Activated CD8-positive, alpha-beta memory T cell treated with anti-CD3 and anti-CD28 coated beads, Interleukin-2, amount 10 ng/mL, durations not matched to agents 7 days and 5 days (primary cell): ENCODE data around the gene UBASH3A. TPM values are rescaled to one million over a fixed set of nuclear protein-coding genes. Genes with fewer than 3 reads are reported as not detected.

Source experiments
- ATAC-seq: fragments of 150-1000 bp; cut with Tn5 transposase; one replicate; pipeline ENCODE4 v1.10.0; 2021; ENCODE audit warnings: moderate library complexity
- CTCF ChIA-PET: fragments of 350-600 bp; sonication (Branson Sonifier 250); formaldehyde crosslinking; loops from one replicate; lab custom pipeline; 2021; ENCODE audit warnings: antibody characterized with exemption; lab: Charles Lee
- DNase-seq: peaks from one replicate; pipeline ENCODE4 v3.0.0-alpha.2; 2020
- H3K27ac Mint-ChIP-seq: one replicate; pipeline ENCODE4 v1.8.0; 2021; ENCODE audit warnings: mild to moderate bottlenecking, mixed read lengths
- H3K27me3 Mint-ChIP-seq: one replicate; pipeline ENCODE4 v1.8.0; 2021; ENCODE audit warnings: mixed read lengths
- H3K36me3 Mint-ChIP-seq: one replicate; pipeline ENCODE4 v1.8.0; 2021; ENCODE audit warnings: mild to moderate bottlenecking, mixed read lengths
- H3K4me1 Mint-ChIP-seq: one replicate; pipeline ENCODE4 v1.8.0; 2021; ENCODE audit warnings: mixed read lengths
- H3K4me3 Mint-ChIP-seq: one replicate; pipeline ENCODE4 v1.8.0; 2021; ENCODE audit warnings: mild to moderate bottlenecking, moderate library complexity, mixed read lengths
- H3K9me3 Mint-ChIP-seq: one replicate; pipeline ENCODE4 v1.8.0; 2022; ENCODE audit warnings: low read depth, mixed read lengths
- total RNA-seq, 2 experiments: library from RNA; stranded (reverse); gene quantifications; one replicate each; pipeline ENCODE4 v1.2.3, GENCODE V29; 2021

UBASH3A gene
- total RNA-seq, 2 experiments from 2014 or later, result 75.3 to 89.5 TPM

GRCh38 chr21:42377211-42377950 lies 26.3 kb upstream of the UBASH3A start:
- Mint-ChIP-seq H3K4me1 (peaks cover 26% of the 10 kb centered on the region), H3K36me3 (peaks cover 10% of the 10 kb centered on the region), H3K27ac (no peak overlapping the region), H3K27me3 (no peaks in the 10 kb centered on the region), H3K4me3 (no peak overlapping the region), H3K9me3 (peaks cover 9% of the 10 kb centered on the region)
- CTCF ChIA-PET, result interaction anchor here (0.9 kb wide), 1 partner anchor 119 kb away, joined by 4 read pairs; no protein-coding TSS in a partner anchor
- no peak for DNase-seq
- no peak for ATAC-seq

DNA sequence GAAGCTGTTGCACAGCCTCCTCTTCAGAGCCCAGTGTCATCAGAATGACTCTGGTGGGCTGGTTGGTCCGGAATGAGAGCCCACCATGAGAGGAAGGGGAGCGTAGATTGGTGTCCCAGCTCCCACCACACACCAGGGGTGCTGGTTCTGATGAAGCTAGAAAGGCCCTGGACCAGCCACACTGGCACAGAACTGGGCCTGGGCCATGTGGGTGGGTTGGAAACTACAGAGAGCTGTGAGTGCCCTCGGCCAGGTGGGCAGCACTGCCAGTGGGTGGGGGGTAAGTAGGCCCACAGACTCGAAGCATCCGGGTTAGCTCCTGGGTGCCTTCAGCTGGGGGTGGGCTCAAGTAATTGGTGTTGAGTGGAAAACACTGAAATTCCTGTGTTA lies 25.8 kb upstream of the UBASH3A start:
- DNase-seq (no peak), ATAC-seq (no peak)
- Mint-ChIP-seq H3K27me3 (no peaks in the 10 kb centered on the region), H3K4me1 (peaks cover 24% of the 10 kb centered on the region), H3K9me3 (peaks cover 13% of the 10 kb centered on the region), H3K27ac (no peak overlapping the region), H3K4me3 (no peak overlapping the region), H3K36me3 (peaks cover 16% of the 10 kb centered on the region)
- CTCF ChIA-PET, result interaction anchor here (0.9 kb wide), 1 partner anchor 119 kb away, joined by 4 read pairs; no protein-coding TSS in a partner anchor

- peaks cover 20% of the 10 kb centered on the region for H3K36me3 Mint-ChIP-seq
- no peak for DNase-seq
Measured at GRCh38 chr21:42378418-42378817, 25.3 kb upstream of the UBASH3A start.

GRCh38 chr21:42379426-42380215 lies 24.1 kb upstream of the UBASH3A start:
- ATAC-seq (no peak), DNase-seq (no peak)
- CTCF ChIA-PET, result interaction anchor here (1.1 to 3.5 kb wide), 4 partner anchors 17 to 127 kb away, joined by 3 to 20 read pairs (median 8); partner anchors contain the start of gene TMPRSS3
- peaks cover 15% of the 10 kb centered on the region for H3K4me1 Mint-ChIP-seq
- no peak overlapping the region for H3K4me3 Mint-ChIP-seq
- peaks cover 13% of the 10 kb centered on the region for H3K9me3 Mint-ChIP-seq
- H3K27ac Mint-ChIP-seq, result no peak overlapping the region
- no peaks in the 10 kb centered on the region for H3K27me3 Mint-ChIP-seq
- peaks cover 24% of the 10 kb centered on the region for H3K36me3 Mint-ChIP-seq

More at GRCh38 chr21:42378418-42378817, 25.3 kb upstream of the UBASH3A start:
- H3K27ac Mint-ChIP-seq, result no peak overlapping the region
- H3K27me3 Mint-ChIP-seq, result no peaks in the 10 kb centered on the region
- no peak for ATAC-seq
- H3K4me1 Mint-ChIP-seq, result peaks cover 20% of the 10 kb centered on the region
- H3K9me3 Mint-ChIP-seq, result peaks cover 13% of the 10 kb centered on the region
- no peak overlapping the region for H3K4me3 Mint-ChIP-seq
- CTCF ChIA-PET, result no interaction called here

DNA sequence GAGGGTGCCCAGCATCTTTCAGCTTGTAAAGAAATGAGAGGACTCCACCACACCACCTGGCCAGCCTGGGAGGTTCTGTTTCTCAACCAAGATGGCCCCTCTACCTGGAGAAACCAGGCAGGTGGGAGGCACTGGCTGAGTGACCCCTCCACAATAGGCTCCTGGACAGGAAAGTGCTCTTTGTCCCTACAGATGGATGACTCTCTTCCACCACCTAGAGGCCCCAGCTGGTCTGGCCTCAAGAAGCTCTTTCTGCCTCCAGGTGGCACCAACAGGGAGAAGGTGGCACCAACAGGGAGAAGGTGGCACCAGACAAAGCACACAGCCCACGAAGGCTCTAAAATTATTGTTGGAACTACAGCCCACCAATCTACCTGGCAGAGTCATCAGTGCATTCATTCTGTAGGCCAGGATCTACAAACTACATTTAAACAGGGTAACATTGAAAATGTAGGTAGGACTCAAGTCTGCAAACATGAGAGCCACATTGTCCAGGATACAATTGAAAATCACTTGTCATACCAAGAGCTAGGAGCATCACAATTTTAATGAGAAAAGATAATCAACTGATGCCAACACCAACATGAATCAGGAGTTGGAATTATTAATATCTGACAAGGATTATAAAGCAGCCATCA lies 22.2 kb upstream of the UBASH3A start:
- H3K27ac Mint-ChIP-seq, result no peak overlapping the region
- DNase-seq, result peak; percentile 71
- H3K4me1 Mint-ChIP-seq, result peaks cover 15% of the 10 kb centered on the region
- H3K27me3 Mint-ChIP-seq, result no peaks in the 10 kb centered on the region
- no peak overlapping the region for H3K4me3 Mint-ChIP-seq
- peaks cover 13% of the 10 kb centered on the region for H3K9me3 Mint-ChIP-seq
- peaks cover 33% of the 10 kb centered on the region for H3K36me3 Mint-ChIP-seq
- ATAC-seq, result peak; percentile 77
- CTCF ChIA-PET, result interaction anchor here (0.7 to 3.5 kb wide), 26 partner anchors 10 to 236 kb away, joined by 3 to 28 read pairs (median 5); partner anchors contain the start of genes TFF1 and UBASH3A

- H3K27ac Mint-ChIP-seq, result no peak overlapping the region
- peaks cover 13% of the 10 kb centered on the region for H3K9me3 Mint-ChIP-seq
- no peak overlapping the region for H3K4me3 Mint-ChIP-seq
- no peaks in the 10 kb centered on the region for H3K27me3 Mint-ChIP-seq
- CTCF ChIA-PET, result interaction anchor here (1.9 to 3.5 kb wide), 7 partner anchors 11 to 238 kb away, joined by 5 to 28 read pairs (median 11); partner anchors contain the start of gene UBASH3A
- H3K36me3 Mint-ChIP-seq, result peaks cover 41% of the 10 kb centered on the region
- no peak for ATAC-seq
- DNase-seq, result no peak
- peaks cover 21% of the 10 kb centered on the region for H3K4me1 Mint-ChIP-seq
Measured at GRCh38 chr21:42382915-42383314, 20.8 kb upstream of the UBASH3A start.

- no peak for DNase-seq
- peaks cover 21% of the 10 kb centered on the region for H3K4me1 Mint-ChIP-seq
- peaks cover 13% of the 10 kb centered on the region for H3K9me3 Mint-ChIP-seq
- no peak overlapping the region for H3K4me3 Mint-ChIP-seq
- H3K27ac Mint-ChIP-seq, result no peak overlapping the region
- peaks cover 42% of the 10 kb centered on the region for H3K36me3 Mint-ChIP-seq
- CTCF ChIA-PET, result interaction anchor here (1.9 to 3.5 kb wide), 3 partner anchors 12 to 67 kb away, joined by 5 to 28 read pairs (median 20); partner anchors contain the start of gene UBASH3A
- no peaks in the 10 kb centered on the region for H3K27me3 Mint-ChIP-seq
- no peak for ATAC-seq
Measured at GRCh38 chr21:42383331-42383730, 20.4 kb upstream of the UBASH3A start.

- no peak for ATAC-seq
- Mint-ChIP-seq H3K27me3 (no peaks in the 10 kb centered on the region), H3K4me1 (peaks cover 28% of the 10 kb centered on the region), H3K36me3 (peaks cover 48% of the 10 kb centered on the region), H3K4me3 (no peak overlapping the region), H3K27ac (no peak overlapping the region), H3K9me3 (peaks cover 13% of the 10 kb centered on the region)
- DNase-seq, result no peak
- CTCF ChIA-PET, result no interaction called here
Measured at GRCh38 chr21:42384156-42384945, 19.4 kb upstream of the UBASH3A start.

DNA sequence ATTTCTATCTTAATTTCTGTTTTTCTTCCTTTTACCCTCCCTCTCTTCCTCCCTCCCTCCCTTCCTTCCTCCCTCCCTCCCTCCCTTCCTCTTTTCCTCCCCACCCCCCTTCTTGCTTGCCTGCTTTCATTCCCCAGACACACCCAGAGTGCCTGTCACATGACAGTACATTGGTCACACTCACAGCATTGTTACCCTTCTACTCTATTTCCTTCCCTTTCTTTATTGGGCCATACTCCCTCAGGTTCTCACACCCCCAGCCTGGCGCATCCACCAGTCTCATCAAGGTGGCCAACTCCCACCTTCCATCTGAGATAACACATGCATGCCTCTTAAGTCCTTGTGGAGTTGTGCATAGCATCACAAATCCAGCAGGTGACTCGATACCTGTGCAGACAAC lies 18.7 kb upstream of the UBASH3A start:
- Mint-ChIP-seq H3K27ac (no peak overlapping the region), H3K9me3 (peaks cover 13% of the 10 kb centered on the region), H3K4me3 (no peak overlapping the region), H3K36me3 (peaks cover 50% of the 10 kb centered on the region), H3K4me1 (peaks cover 35% of the 10 kb centered on the region), H3K27me3 (no peaks in the 10 kb centered on the region)
- CTCF ChIA-PET, result no interaction called here
- DNase-seq, result no peak
- no peak for ATAC-seq

- Mint-ChIP-seq H3K9me3 (peaks cover 13% of the 10 kb centered on the region), H3K4me1 (peaks cover 38% of the 10 kb centered on the region), H3K4me3 (no peak overlapping the region), H3K27ac (no peak overlapping the region), H3K27me3 (no peaks in the 10 kb centered on the region), H3K36me3 (peaks cover 52% of the 10 kb centered on the region)
- CTCF ChIA-PET, result no interaction called here
- ATAC-seq (no peak), DNase-seq (no peak)
Measured at GRCh38 chr21:42385619-42386018, 18.1 kb upstream of the UBASH3A start.

DNA sequence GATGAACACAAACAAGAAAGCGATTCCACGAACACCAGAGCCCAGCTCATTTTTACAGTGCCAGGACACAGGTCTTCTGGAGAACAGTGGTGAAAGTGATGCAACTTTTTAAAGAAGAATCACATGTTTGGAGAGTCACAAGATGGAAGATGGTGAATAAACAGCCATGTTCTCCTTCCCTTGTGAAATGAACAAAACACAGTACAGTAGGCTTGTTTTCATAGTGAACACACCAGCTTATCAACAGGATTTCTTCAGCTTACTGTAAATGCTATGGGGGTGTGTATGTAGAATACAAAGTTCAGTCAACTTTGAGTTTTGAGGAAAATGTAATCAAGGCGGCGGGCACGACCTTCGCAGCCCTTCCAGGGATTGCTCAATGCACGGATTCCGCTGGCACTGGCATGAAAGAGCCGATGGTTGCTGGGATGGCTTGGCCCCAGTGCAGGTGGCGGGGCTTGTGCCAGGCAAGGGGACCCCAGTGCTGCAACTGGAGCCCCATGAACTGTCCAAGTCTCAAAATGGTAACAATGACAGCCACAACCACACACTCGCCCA lies 17.6 kb upstream of the UBASH3A start:
- H3K4me3 Mint-ChIP-seq, result no peak overlapping the region
- no peak for ATAC-seq
- no peaks in the 10 kb centered on the region for H3K27me3 Mint-ChIP-seq
- H3K4me1 Mint-ChIP-seq, result peaks cover 42% of the 10 kb centered on the region
- DNase-seq, result no peak
- H3K27ac Mint-ChIP-seq, result no peak overlapping the region
- peaks cover 13% of the 10 kb centered on the region for H3K9me3 Mint-ChIP-seq
- CTCF ChIA-PET, result no interaction called here
- H3K36me3 Mint-ChIP-seq, result peaks cover 53% of the 10 kb centered on the region

- peaks cover 47% of the 10 kb centered on the region for H3K36me3 Mint-ChIP-seq
Measured at GRCh38 chr21:42387164-42387563, 16.5 kb upstream of the UBASH3A start.

More at GRCh38 chr21:42387164-42387563, 16.5 kb upstream of the UBASH3A start:
- CTCF ChIA-PET, result interaction anchor here (1.0 to 1.6 kb wide), 3 partner anchors 17 to 49 kb away, joined by 3 to 4 read pairs (median 4); partner anchors contain the start of gene UBASH3A
- Mint-ChIP-seq H3K4me1 (peaks cover 48% of the 10 kb centered on the region), H3K27me3 (no peaks in the 10 kb centered on the region), H3K4me3 (no peak overlapping the region), H3K27ac (no peak overlapping the region), H3K9me3 (peaks cover 6% of the 10 kb centered on the region)
- no peak for ATAC-seq
- DNase-seq, result no peak
